ENCODE results near the gene GLIPR2. TPM values are rescaled to one million over a fixed set of nuclear protein-coding genes. Genes with fewer than 3 reads are reported as not detected.

The GLIPR2 gene
- polyA plus RNA-seq, 1 donor from 2014 or later = 8.0 TPM

GRCh38 chr9:36169708-36170107, 33.2 kb downstream of the GLIPR2 start:
- no peaks in the 10 kb centered on the region for H3K9me2 ChIP-seq (ENCODE audit: insufficient read depth, low read length)
- no peaks in the 10 kb centered on the region for H3K79me2 ChIP-seq (replicated peaks; ENCODE audit: insufficient read depth, low read length)
- H3K9me3 ChIP-seq (ENCODE audit: low read length) = no peaks in the 10 kb centered on the region
- H3K9ac ChIP-seq (ENCODE audit: low read length) = no peak overlapping the region
- H3K36me3 ChIP-seq (ENCODE audit: insufficient read depth, low read length) = no peaks in the 10 kb centered on the region
- no peaks in the 10 kb centered on the region for H3F3A ChIP-seq (ENCODE audit: insufficient read depth, low read length, poor library complexity, severe bottlenecking)
- H2AFZ ChIP-seq (ENCODE audit: low read depth, low read length) = no peak overlapping the region
- H3K27ac ChIP-seq (ENCODE audit: low read length) = no peak overlapping the region
- H3K27me3 ChIP-seq (ENCODE audit: insufficient read depth, low read depth, low read length) = no peaks in the 10 kb centered on the region
- no peak overlapping the region for H3K4me3 ChIP-seq (ENCODE audit: low read length)
- no peaks in the 10 kb centered on the region for H4K20me1 ChIP-seq (ENCODE audit: insufficient read depth)
- no peak overlapping the region for H3K4me2 ChIP-seq (ENCODE audit: low read length)
- TF ChIP-seq EZH2 (IDR thresholded peaks at IDR 0.05; ENCODE audit: borderline replicate concordance, insufficient read depth, low read length, poor library complexity, severe bottlenecking) (no peak), REST (IDR thresholded peaks at IDR 0.05; ENCODE audit: borderline replicate concordance) (no peak), POLR2AphosphoS5 (IDR thresholded peaks at IDR 0.05) (no peak), RAD21 (conservative IDR thresholded peaks at IDR 0.05) (no peak), MXI1 (conservative IDR thresholded peaks at IDR 0.05; ENCODE audit: poor library complexity, severe bottlenecking) (no peak), EP300 (conservative IDR thresholded peaks at IDR 0.05; ENCODE audit: poor library complexity, severe bottlenecking) (no peak), SMC3 (conservative IDR thresholded peaks at IDR 0.05; ENCODE audit: poor library complexity) (no peak), CTCF (IDR thresholded peaks at IDR 0.05; ENCODE audit: poor library complexity, severe bottlenecking) (no peak)

DNA sequence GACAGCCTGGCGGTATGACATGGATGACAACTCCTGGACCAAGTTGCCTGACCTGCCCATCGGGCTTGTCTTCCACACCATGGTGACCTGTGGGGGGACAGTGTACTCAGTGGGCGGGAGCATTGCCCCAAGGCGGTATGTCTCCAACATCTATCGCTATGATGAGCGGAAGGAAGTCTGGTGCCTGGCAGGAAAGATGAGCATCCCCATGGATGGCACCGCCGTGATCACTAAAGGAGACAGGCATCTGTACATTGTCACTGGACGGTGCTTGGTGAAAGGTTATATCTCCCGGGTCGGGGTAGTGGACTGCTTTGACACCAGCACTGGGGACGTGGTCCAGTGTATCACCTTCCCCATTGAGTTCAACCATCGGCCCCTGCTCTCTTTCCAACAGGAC, 34.0 kb downstream of the GLIPR2 start:
- Histone ChIP-seq H3K4me2 (ENCODE audit: low read length) (no peak overlapping the region), H3K9ac (ENCODE audit: low read length) (no peak overlapping the region), H3K79me2 (replicated peaks; ENCODE audit: insufficient read depth, low read length) (no peaks in the 10 kb centered on the region), H2AFZ (ENCODE audit: low read depth, low read length) (no peak overlapping the region), H3F3A (ENCODE audit: insufficient read depth, low read length, poor library complexity, severe bottlenecking) (no peaks in the 10 kb centered on the region), H3K27ac (ENCODE audit: low read length) (no peak overlapping the region), H4K20me1 (ENCODE audit: insufficient read depth) (no peaks in the 10 kb centered on the region), H3K9me2 (ENCODE audit: insufficient read depth, low read length) (no peaks in the 10 kb centered on the region), H3K36me3 (ENCODE audit: insufficient read depth, low read length) (no peaks in the 10 kb centered on the region), H3K4me3 (ENCODE audit: low read length) (no peak overlapping the region), H3K27me3 (ENCODE audit: insufficient read depth, low read depth, low read length) (no peaks in the 10 kb centered on the region), H3K9me3 (ENCODE audit: low read length) (no peaks in the 10 kb centered on the region)
- no peak for TF ChIP-seq EP300 (conservative IDR thresholded peaks at IDR 0.05; ENCODE audit: poor library complexity, severe bottlenecking)

- Histone ChIP-seq H3K27ac (ENCODE audit: low read length) (no peak overlapping the region), H3K4me3 (ENCODE audit: low read length) (no peak overlapping the region), H3F3A (ENCODE audit: insufficient read depth, low read length, poor library complexity, severe bottlenecking) (no peaks in the 10 kb centered on the region), H3K27me3 (ENCODE audit: insufficient read depth, low read depth, low read length) (no peaks in the 10 kb centered on the region), H3K9me2 (ENCODE audit: insufficient read depth, low read length) (no peaks in the 10 kb centered on the region), H3K4me2 (ENCODE audit: low read length) (no peak overlapping the region), H3K36me3 (ENCODE audit: insufficient read depth, low read length) (no peaks in the 10 kb centered on the region), H4K20me1 (ENCODE audit: insufficient read depth) (no peaks in the 10 kb centered on the region), H3K9ac (ENCODE audit: low read length) (no peak overlapping the region), H3K79me2 (replicated peaks; ENCODE audit: insufficient read depth, low read length) (no peaks in the 10 kb centered on the region), H3K9me3 (ENCODE audit: low read length) (no peaks in the 10 kb centered on the region), H2AFZ (ENCODE audit: low read depth, low read length) (no peak overlapping the region)
- TF ChIP-seq TAF1 (IDR thresholded peaks at IDR 0.05; ENCODE audit: low read depth) = no peak
These were observed 37.3 kb downstream of the GLIPR2 start for GRCh38 chr9:36173861-36174260.

Measured in neural cell (in vitro differentiated cells).